ENCODE data around the gene PYGO1. TPM values are rescaled to one million over a fixed set of nuclear protein-coding genes. Genes with fewer than 3 reads are reported as not detected.

PYGO1 gene
- total and polyA plus RNA-seq, 2 of the 4 experiments (the other 2 are of a cell fraction) = 3.0 to 6.6 TPM

DNA sequence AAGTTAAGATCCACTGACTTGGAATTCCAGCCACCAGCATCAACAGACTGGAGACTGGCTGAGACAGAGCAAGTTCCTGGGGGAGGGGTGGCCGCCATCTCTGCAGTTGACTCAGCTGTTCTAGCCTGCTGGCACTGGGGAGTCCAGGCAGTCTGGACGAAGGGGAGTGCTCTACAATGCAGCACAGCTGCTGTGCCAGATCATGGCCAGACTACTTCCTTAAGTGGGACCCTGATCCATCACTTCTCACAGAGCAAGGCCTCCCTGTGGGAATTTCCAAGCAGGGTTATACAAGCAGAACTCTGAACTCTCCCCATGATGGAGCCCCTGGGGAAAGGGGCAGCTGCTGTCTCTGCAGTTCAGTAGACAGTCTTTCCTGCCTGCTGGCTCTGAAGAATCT lies 35.2 kb downstream of the PYGO1 start:
- H3K27me3 ChIP-seq (ENCODE audit: control insufficient read depth, insufficient read depth, low read length) = no peaks in the 10 kb centered on the region
- dilution Hi-C loops (cut with HindIII; ENCODE audit: low sequenced_read_pairs, unreplicated experiment) (no loop called here), intact Hi-C loops (cut with micrococcal nuclease) (no loop called here), in situ Hi-C loops (cut with MboI; ENCODE audit: low sequenced_read_pairs) (no loop called here)
- ATAC-seq (ENCODE audit: low read depth) = peak; percentile 99
- no peak overlapping the region for H4K91ac ChIP-seq (ENCODE audit: insufficient read depth, low read depth, low read length)
- TF ChIP-seq CEBPB (IDR thresholded peaks at IDR 0.05; ENCODE audit: low read depth, low read length) (no peak), MAFK (IDR thresholded peaks at IDR 0.05; ENCODE audit: low read depth, low read length) (peak; percentile 63; the same call in 1 of the 2 replicates), MAZ (IDR thresholded peaks at IDR 0.05; ENCODE audit: borderline replicate concordance, low read depth, low read length) (peak; percentile 74; the same call in 1 of the 2 replicates), BHLHE40 (IDR thresholded peaks at IDR 0.05; ENCODE audit: low read depth, low read length) (no peak), FOS (IDR thresholded peaks at IDR 0.05; ENCODE audit: low read depth, low read length) (0 out of 2 replicates have a peak, but pooled peaks have one; percentile 16), NFE2L2 (IDR thresholded peaks at IDR 0.05; ENCODE audit: low read depth, low read length) (peak; percentile 40; the same call in 1 of the 2 replicates), RFX5 (IDR thresholded peaks at IDR 0.05; ENCODE audit: low read depth, low read length) (no peak; the same call in 1 of the 2 replicates)
- 0 out of 2 replicates have a peak, but pooled peaks cover 3% of the 10 kb centered on the region for H3K9me1 ChIP-seq (ENCODE audit: insufficient read depth, low read length)
- no peak overlapping the region for H3K18ac ChIP-seq (ENCODE audit: low read depth, low read length)
- no peak overlapping the region for H3K23ac ChIP-seq (ENCODE audit: low read depth, low read length)
- H2AFZ ChIP-seq (replicated peaks; ENCODE audit: low read length, poor library complexity) = peak overlapping the region; percentile 63
- no peak overlapping the region for H2AK5ac ChIP-seq (ENCODE audit: low read depth, low read length)
- H4K5ac ChIP-seq (ENCODE audit: low read depth, low read length) = no peak overlapping the region
- peaks cover 5 to 26% of the 10 kb centered on the region in 2 experiments for H3K79me1 ChIP-seq (ENCODE audit: low read depth in 1 of 2, low read length in 2 of 2)
- no peak overlapping the region for H2BK120ac ChIP-seq (ENCODE audit: low read depth, low read length)
- H2BK5ac ChIP-seq (ENCODE audit: low read depth, low read length, poor library complexity, severe bottlenecking) = peak overlapping the region; percentile 1
- H3K56ac ChIP-seq (ENCODE audit: extremely low read depth, insufficient read depth, low read length) = no peak overlapping the region
- POLR2A ChIA-PET (ENCODE audit: unreplicated experiment) = no interaction called here
- peaks cover 6% of the 10 kb centered on the region; the same call in 1 of the 2 replicates for H3K4me1 ChIP-seq (ENCODE audit: control insufficient read depth, insufficient read depth, low read length)
- CTCF ChIA-PET = interaction anchor here (0.6 kb wide), 1 partner anchor 290 kb away, joined by 3 read pairs; no protein-coding TSS in a partner anchor
- peak overlapping the region; percentile 43 for H3K4me2 ChIP-seq (ENCODE audit: low read depth, low read length)
- no peak overlapping the region for H2BK15ac ChIP-seq (ENCODE audit: low read depth, low read length)
- H3K4ac ChIP-seq (ENCODE audit: low read depth, low read length) = no peak overlapping the region
- DNase-seq = peak; percentile 83
- H2BK20ac ChIP-seq (ENCODE audit: low read depth, low read length) = no peak overlapping the region
- H2AK9ac ChIP-seq (replicated peaks; ENCODE audit: low read depth, low read length, poor library complexity) = peak overlapping the region; percentile 12
- BruUV-seq (replicated peaks) = no TSS peak
- peaks cover 5% of the 10 kb centered on the region for H3K9me3 ChIP-seq (ENCODE audit: control insufficient read depth, insufficient read depth, low read length)
- H3K4me3 ChIP-seq (ENCODE audit: insufficient read depth, low read depth, low read length) = no peak overlapping the region
- H4K20me1 ChIP-seq (ENCODE audit: insufficient read depth, low read length) = no peaks in the 10 kb centered on the region
- H3K9ac ChIP-seq (ENCODE audit: low read depth, low read length) = no peak overlapping the region
- no CpG with 5 or more reads among the region's 2 CpGs for WGBS, 2 experiments (ENCODE audit: extremely low coverage in 2 of 2, insufficient read length in 1 of 2)
- H3K14ac ChIP-seq (replicated peaks; ENCODE audit: low read depth, low read length) = no peak overlapping the region; the same call in 1 of the 2 replicates
- no peak overlapping the region for H4K8ac ChIP-seq (ENCODE audit: low read depth in 2 of 2, low read length in 2 of 2)
- peak overlapping the region; percentile 6; the same call in 1 of the 2 replicates for H3K27ac ChIP-seq (ENCODE audit: insufficient read depth, low read length)
- no peaks in the 10 kb centered on the region for H3K36me3 ChIP-seq (ENCODE audit: control insufficient read depth, insufficient read depth, low read length)

Data from IMR-90 (cell line).